HCT116 (cell line): ENCODE measurements around the gene COL20A1. TPM values are rescaled to one million over a fixed set of nuclear protein-coding genes. Genes with fewer than 3 reads are reported as not detected.

ENCODE experiments used
- ATAC-seq: fragments of 200-7000 bp; cut with Tn5 transposase; 2 replicates; pipeline ENCODE4 v1.9.1; 2020; ENCODE audit warnings: mild to moderate bottlenecking, moderate library complexity
- BruUV-seq: library from RNA; stranded (reverse); fragments of 400-500 nt; replicated peaks from 2 replicates; lab custom pipeline; 2021; lab: Mats Ljungman, UMichigan
- CTCF ChIA-PET: fragments of 300-600 bp; sonication (Branson Sonifier 250); formaldehyde crosslinking; loops from one replicate; lab custom pipeline; 2021; ENCODE audit warnings: antibody characterized with exemption; lab: Charles Lee
- POLR2A ChIA-PET: fragments of 300-600, 350-600 bp; sonication (Branson Sonifier 250); formaldehyde crosslinking; loops from one replicate; lab custom pipeline; 2021; ENCODE audit warnings: antibody characterized with exemption; lab: Charles Lee
- RAD21 ChIA-PET, 2 experiments: fragments of 300-600 bp; sonication (Branson Sonifier 250); formaldehyde crosslinking; loops; one replicate each; lab custom pipeline; 2023; ENCODE audit warnings: low total read pairs in 2 of 2; ENCODE audit not compliant: uncharacterized antibody in 2 of 2, unreplicated experiment in 2 of 2, low non-redundant PET in 1 of 2; lab: Charles Lee
- DNase-seq: peaks from one replicate; pipeline ENCODE4 v3.0.0-alpha.2; 2010; ENCODE audit warnings: low read depth, low spot score
- H2AFZ ChIP-seq: fragments of 200-600 bp; shearing (Covaris generic), sonication (generic); 2 replicates; pipeline ENCODE4 v1.6.1; 2017; ENCODE audit warnings: low read depth, mixed run types, mixed read lengths, antibody characterized with exemption, low read length; ENCODE audit not compliant: poor library complexity, severe bottlenecking
- H3K27ac ChIP-seq: 2 replicates; pipeline ENCODE4 v1.5.1; 2012; ENCODE audit warnings: low read depth, low read length
- H3K27me3 ChIP-seq: fragments of 200-600 bp; sonication (generic); 2 replicates; pipeline ENCODE4 v1.6.1; 2016; ENCODE audit warnings: mixed run types, low read length, mixed read lengths; ENCODE audit not compliant: insufficient read depth
- H3K36me3 ChIP-seq, 2 experiments: fragments of 200-500 bp in 1 of 2; fragments of 200-600 bp in 1 of 2; sonication (Bioruptor generic) in 1 of 2; sonication (generic) in 1 of 2; 2 replicates each; pipeline versions ENCODE4 v1.5.1 to v1.6.1; 2014 to 2016; ENCODE audit warnings: low read length in 2 of 2, inconsistent platforms in 1 of 2, mixed read lengths in 1 of 2, mixed run types in 1 of 2; ENCODE audit not compliant: insufficient read depth in 2 of 2, control insufficient read depth in 1 of 2
- H3K4me1 ChIP-seq, 2 experiments: fragments of 200-600 bp in 1 of 2; sonication (generic) in 1 of 2; 2 replicates each; pipeline versions ENCODE4 v1.5.1 to v1.6.1; 2012 to 2017; ENCODE audit warnings: low read length in 2 of 2, inconsistent platforms in 1 of 2, mild to moderate bottlenecking in 1 of 2, mixed read lengths in 1 of 2, mixed run types in 1 of 2, moderate library complexity in 1 of 2; ENCODE audit not compliant: insufficient read depth in 2 of 2, control insufficient read depth in 1 of 2
- H3K4me2 ChIP-seq: fragments of 200-600 bp; sonication (generic); 2 replicates; pipeline ENCODE4 v1.6.1; 2017; ENCODE audit warnings: mixed run types, low read length, mixed read lengths
- H3K4me3 ChIP-seq, 2 experiments: fragments of 200-600 bp in 1 of 2; sonication (generic) in 1 of 2; replicated peaks in 1 of 2; 2 replicates each; pipeline ENCODE4 v1.5.1; 2011 to 2016; ENCODE audit warnings: low read length in 2 of 2, control low read depth in 1 of 2, low read depth in 1 of 2, mild to moderate bottlenecking in 1 of 2, mixed read lengths in 1 of 2, mixed run types in 1 of 2
- H3K79me2 ChIP-seq: fragments of 200-600 bp; sonication (generic); 2 replicates; pipeline ENCODE4 v1.6.1; 2017; ENCODE audit warnings: mild to moderate bottlenecking, mixed run types, low read length, moderate library complexity, mixed read lengths; ENCODE audit not compliant: insufficient read depth
- H3K9ac ChIP-seq: fragments of 200-600 bp; sonication (generic); 2 replicates; pipeline ENCODE4 v1.6.1; 2016; ENCODE audit warnings: low read length, mixed read lengths
- H3K9me2 ChIP-seq: fragments of 200-600 bp; sonication (generic), shearing (Covaris generic); 2 replicates; pipeline ENCODE4 v1.6.1; 2017; ENCODE audit warnings: mixed run types, mild to moderate bottlenecking, moderate library complexity; ENCODE audit not compliant: insufficient read depth
- H3K9me3 ChIP-seq, 2 experiments: fragments of 200-500 bp in 1 of 2; fragments of 200-600 bp in 1 of 2; sonication (Bioruptor generic) in 1 of 2; sonication (generic) in 1 of 2; 2 replicates each; pipeline ENCODE4 v1.6.1; 2014 to 2017; ENCODE audit warnings: low read length in 2 of 2, mixed read lengths in 2 of 2, inconsistent platforms in 1 of 2, low read depth in 1 of 2, mild to moderate bottlenecking in 1 of 2, mixed run types in 1 of 2, moderate library complexity in 1 of 2; ENCODE audit not compliant: control insufficient read depth in 1 of 2, insufficient read depth in 1 of 2
- H4K20me1 ChIP-seq: fragments of 200-600 bp; sonication (generic), shearing (Covaris generic); 2 replicates; pipeline ENCODE4 v1.6.1; 2017; ENCODE audit warnings: mixed run types, mild to moderate bottlenecking, moderate library complexity; ENCODE audit not compliant: insufficient read depth
- CBX3 ChIP-seq: IDR thresholded peaks from 2 replicates; pipeline ENCODE4 v1.6.1; 2012; ENCODE audit warnings: low read depth
- EGR1 ChIP-seq: IDR thresholded peaks from 2 replicates; pipeline ENCODE4 v1.6.1; 2012; ENCODE audit warnings: low read depth
- ELF1 ChIP-seq: IDR thresholded peaks from 2 replicates; pipeline ENCODE4 v1.6.1; 2012; ENCODE audit warnings: low read depth, borderline replicate concordance
- FOSL1 ChIP-seq: IDR thresholded peaks from 2 replicates; pipeline ENCODE4 v1.6.1; 2012; ENCODE audit warnings: low read depth
- JUND ChIP-seq: IDR thresholded peaks from 2 replicates; pipeline ENCODE4 v1.6.1; 2012
- POLR2A ChIP-seq: IDR thresholded peaks from 2 replicates; pipeline ENCODE4 v1.7.0; 2011; ENCODE audit warnings: borderline replicate concordance; ENCODE audit not compliant: insufficient read depth, insufficient read length; ENCODE audit errors: extremely low read depth
- POLR2AphosphoS5 ChIP-seq: IDR thresholded peaks from 2 replicates; pipeline ENCODE4 v1.6.1; 2011; ENCODE audit warnings: mild to moderate bottlenecking, low read depth, low read length, moderate library complexity
- RAD21 ChIP-seq: IDR thresholded peaks from 2 replicates; pipeline ENCODE4 v1.6.1; 2012; ENCODE audit warnings: low read depth, mild to moderate bottlenecking
- SIN3A ChIP-seq: IDR thresholded peaks from 2 replicates; pipeline ENCODE4 v1.6.1; 2012; ENCODE audit warnings: low read depth
- SP1 ChIP-seq: IDR thresholded peaks from 2 replicates; pipeline ENCODE4 v1.6.1; 2012; ENCODE audit warnings: low read depth
- SRF ChIP-seq: IDR thresholded peaks from 2 replicates; pipeline ENCODE4 v1.6.1; 2012; ENCODE audit warnings: low read depth
- TCF7L2 ChIP-seq: IDR thresholded peaks from 2 replicates; pipeline ENCODE4 v1.7.0; 2011; ENCODE audit warnings: borderline replicate concordance, inconsistent platforms; ENCODE audit not compliant: insufficient read depth, insufficient read length; ENCODE audit errors: extremely low read depth
- YY1 ChIP-seq: IDR thresholded peaks from 2 replicates; pipeline ENCODE4 v1.6.1; 2011; ENCODE audit warnings: low read length, low read depth, moderate library complexity, mild to moderate bottlenecking; ENCODE audit not compliant: insufficient replicate concordance; ENCODE audit errors: extremely low read depth
- ZFX ChIP-seq: fragments of 450-650 bp; IDR thresholded peaks from 2 replicates; pipeline ENCODE4 v1.6.1; 2017
- ZNF274 ChIP-seq: fragments of 200-500 bp; sonication (Bioruptor generic); IDR thresholded peaks from 2 replicates; pipeline ENCODE4 v1.6.1; 2014; ENCODE audit warnings: mild to moderate bottlenecking, low read depth, low read length, inconsistent platforms
- intact Hi-C: fragments of 100-400 bp; cut with micrococcal nuclease; formaldehyde crosslinking; loops from 2 replicates; pipeline ENCODE4 v1.10.0; 2022
- total RNA-seq: library from RNA; stranded (reverse); gene quantifications from one replicate; pipeline ENCODE4 v1.2.1, GENCODE V29; 2021; ENCODE audit not compliant: unreplicated experiment
- TF ChIP-seq, protein P1 (sequence below), 3 experiments: fragments of 200-600 bp in 1 of 3; sonication (generic) in 1 of 3; IDR thresholded peaks in 2 of 3; conservative IDR thresholded peaks in 1 of 3; 2 replicates each; pipeline ENCODE4 v1.5.1; 2012 to 2017; ENCODE audit warnings: low read depth in 2 of 3, low read length in 2 of 3, antibody characterized with exemption in 1 of 3, borderline replicate concordance in 1 of 3, control low read depth in 1 of 3, mild to moderate bottlenecking in 1 of 3, mixed read lengths in 1 of 3, mixed run types in 1 of 3, moderate library complexity in 1 of 3; ENCODE audit not compliant: insufficient read depth in 1 of 3
- TF ChIP-seq, protein P2 (sequence below): IDR thresholded peaks from 2 replicates; pipeline ENCODE4 v1.6.1; 2012
- TF ChIP-seq, protein P3 (sequence below): IDR thresholded peaks from 2 replicates; pipeline ENCODE4 v1.6.1; 2012; ENCODE audit warnings: low read depth

The COL20A1 gene
- total RNA-seq, 1 experiment from 2014 or later = 0.34 TPM

DNA sequence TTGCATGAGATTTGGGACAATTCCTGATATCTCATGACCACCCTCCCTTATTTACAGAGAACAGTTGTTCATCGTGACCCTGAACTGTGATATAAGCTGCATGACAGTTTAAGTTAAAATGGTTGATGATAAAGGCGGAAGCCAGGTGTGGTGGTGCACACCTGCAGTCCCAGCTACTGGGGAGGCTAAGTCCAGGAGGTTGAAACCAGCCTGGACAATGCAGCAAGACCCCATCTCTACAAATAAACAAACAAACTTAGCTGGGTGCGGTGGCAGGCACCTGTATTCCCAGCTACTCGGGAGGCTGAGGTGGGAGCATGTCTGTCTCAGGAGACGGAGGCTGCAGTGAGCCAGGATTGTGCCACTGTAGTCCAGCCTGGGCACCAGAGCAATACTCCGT lies 24.1 kb downstream of the COL20A1 start (continued):
- TF ChIP-seq, protein P1, sequence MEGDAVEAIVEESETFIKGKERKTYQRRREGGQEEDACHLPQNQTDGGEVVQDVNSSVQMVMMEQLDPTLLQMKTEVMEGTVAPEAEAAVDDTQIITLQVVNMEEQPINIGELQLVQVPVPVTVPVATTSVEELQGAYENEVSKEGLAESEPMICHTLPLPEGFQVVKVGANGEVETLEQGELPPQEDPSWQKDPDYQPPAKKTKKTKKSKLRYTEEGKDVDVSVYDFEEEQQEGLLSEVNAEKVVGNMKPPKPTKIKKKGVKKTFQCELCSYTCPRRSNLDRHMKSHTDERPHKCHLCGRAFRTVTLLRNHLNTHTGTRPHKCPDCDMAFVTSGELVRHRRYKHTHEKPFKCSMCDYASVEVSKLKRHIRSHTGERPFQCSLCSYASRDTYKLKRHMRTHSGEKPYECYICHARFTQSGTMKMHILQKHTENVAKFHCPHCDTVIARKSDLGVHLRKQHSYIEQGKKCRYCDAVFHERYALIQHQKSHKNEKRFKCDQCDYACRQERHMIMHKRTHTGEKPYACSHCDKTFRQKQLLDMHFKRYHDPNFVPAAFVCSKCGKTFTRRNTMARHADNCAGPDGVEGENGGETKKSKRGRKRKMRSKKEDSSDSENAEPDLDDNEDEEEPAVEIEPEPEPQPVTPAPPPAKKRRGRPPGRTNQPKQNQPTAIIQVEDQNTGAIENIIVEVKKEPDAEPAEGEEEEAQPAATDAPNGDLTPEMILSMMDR (IDR thresholded peaks at IDR 0.05 in 2 of 3, conservative IDR thresholded peaks at IDR 0.05 in 1 of 3; ENCODE audit: borderline replicate concordance in 1 of 3, insufficient read depth in 1 of 3, low read depth in 2 of 3, low read length in 2 of 3) = no peak
- TF ChIP-seq JUND = no peak
- TF ChIP-seq, protein P2, sequence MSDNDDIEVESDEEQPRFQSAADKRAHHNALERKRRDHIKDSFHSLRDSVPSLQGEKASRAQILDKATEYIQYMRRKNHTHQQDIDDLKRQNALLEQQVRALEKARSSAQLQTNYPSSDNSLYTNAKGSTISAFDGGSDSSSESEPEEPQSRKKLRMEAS = no peak
- TF ChIP-seq ZNF274 = no peak
- TF ChIP-seq POLR2AphosphoS5 = no peak
- TF ChIP-seq SRF = no peak
- TF ChIP-seq FOSL1 = no peak

DNA sequence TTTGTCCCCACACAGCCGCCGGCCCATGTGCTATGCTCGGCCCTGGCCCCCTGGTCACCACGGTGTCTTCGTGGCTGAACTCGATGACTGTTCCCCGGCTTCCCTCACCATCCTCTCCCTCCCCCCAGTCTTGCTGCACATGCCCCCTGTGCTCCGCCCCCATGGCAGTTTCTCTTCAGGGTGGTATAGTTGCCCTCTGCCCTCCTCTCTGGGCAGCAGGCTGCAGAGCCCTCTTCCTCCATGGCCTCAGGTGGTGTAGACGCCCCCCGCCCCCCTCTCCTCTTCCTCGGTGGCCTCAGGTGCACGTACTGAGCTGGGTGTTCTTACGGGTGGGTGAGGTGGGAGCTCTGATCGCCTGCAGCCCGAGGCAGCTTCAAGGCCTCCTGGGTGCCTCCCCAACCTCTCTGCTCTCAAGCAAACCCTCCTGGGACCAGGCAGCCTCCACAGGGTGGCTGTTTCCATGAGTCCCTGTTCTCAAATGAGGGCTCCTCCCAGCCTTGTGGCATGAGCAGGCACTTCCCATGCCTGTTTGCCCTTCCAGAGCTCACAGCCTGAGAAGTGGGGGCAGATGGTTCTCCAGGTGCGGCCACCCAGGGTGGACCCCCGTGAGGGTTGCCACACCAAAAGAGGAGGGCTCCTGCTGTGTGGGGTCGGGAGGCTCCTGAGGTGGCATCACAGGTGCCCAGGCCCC lies 24.8 kb downstream of the COL20A1 start:
- H4K20me1 ChIP-seq = no peaks in the 10 kb centered on the region
- TF ChIP-seq ZNF274 = no peak
- TF ChIP-seq RAD21 = no peak
- no peak for TF ChIP-seq SP1
- no peak for TF ChIP-seq FOSL1
- no peak for TF ChIP-seq EGR1
- no peak for TF ChIP-seq SRF
- TF ChIP-seq ZFX = no peak
- no peak for TF ChIP-seq YY1
- TF ChIP-seq TCF7L2 = no peak
- TF ChIP-seq SIN3A = no peak
- no peak for TF ChIP-seq POLR2A
- TF ChIP-seq, protein P3, sequence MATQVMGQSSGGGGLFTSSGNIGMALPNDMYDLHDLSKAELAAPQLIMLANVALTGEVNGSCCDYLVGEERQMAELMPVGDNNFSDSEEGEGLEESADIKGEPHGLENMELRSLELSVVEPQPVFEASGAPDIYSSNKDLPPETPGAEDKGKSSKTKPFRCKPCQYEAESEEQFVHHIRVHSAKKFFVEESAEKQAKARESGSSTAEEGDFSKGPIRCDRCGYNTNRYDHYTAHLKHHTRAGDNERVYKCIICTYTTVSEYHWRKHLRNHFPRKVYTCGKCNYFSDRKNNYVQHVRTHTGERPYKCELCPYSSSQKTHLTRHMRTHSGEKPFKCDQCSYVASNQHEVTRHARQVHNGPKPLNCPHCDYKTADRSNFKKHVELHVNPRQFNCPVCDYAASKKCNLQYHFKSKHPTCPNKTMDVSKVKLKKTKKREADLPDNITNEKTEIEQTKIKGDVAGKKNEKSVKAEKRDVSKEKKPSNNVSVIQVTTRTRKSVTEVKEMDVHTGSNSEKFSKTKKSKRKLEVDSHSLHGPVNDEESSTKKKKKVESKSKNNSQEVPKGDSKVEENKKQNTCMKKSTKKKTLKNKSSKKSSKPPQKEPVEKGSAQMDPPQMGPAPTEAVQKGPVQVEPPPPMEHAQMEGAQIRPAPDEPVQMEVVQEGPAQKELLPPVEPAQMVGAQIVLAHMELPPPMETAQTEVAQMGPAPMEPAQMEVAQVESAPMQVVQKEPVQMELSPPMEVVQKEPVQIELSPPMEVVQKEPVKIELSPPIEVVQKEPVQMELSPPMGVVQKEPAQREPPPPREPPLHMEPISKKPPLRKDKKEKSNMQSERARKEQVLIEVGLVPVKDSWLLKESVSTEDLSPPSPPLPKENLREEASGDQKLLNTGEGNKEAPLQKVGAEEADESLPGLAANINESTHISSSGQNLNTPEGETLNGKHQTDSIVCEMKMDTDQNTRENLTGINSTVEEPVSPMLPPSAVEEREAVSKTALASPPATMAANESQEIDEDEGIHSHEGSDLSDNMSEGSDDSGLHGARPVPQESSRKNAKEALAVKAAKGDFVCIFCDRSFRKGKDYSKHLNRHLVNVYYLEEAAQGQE = no peak
- TF ChIP-seq CBX3 = no peak
- TF ChIP-seq, protein P1 (IDR thresholded peaks at IDR 0.05 in 2 of 3, conservative IDR thresholded peaks at IDR 0.05 in 1 of 3; ENCODE audit: borderline replicate concordance in 1 of 3, insufficient read depth in 1 of 3, low read depth in 2 of 3, low read length in 2 of 3) = no peak
- TF ChIP-seq JUND = no peak
- no peak for TF ChIP-seq ELF1
- BruUV-seq = no TSS peak
- no peak overlapping the region for H2AFZ ChIP-seq
- DNase-seq = no peak
- no peak for ATAC-seq
- no peaks in the 10 kb centered on the region for H3K9me2 ChIP-seq
- ChIA-PET POLR2A (no interaction called here), CTCF (no interaction called here), RAD21 (no interaction called here)
- H3K27ac ChIP-seq = no peak overlapping the region
- H3K36me3 ChIP-seq = no peaks in the 10 kb centered on the region
- intact Hi-C loops = no loop called here
- no peaks in the 10 kb centered on the region for H3K27me3 ChIP-seq
- no peak overlapping the region for H3K9ac ChIP-seq
- H3K4me2 ChIP-seq = no peak overlapping the region
- H3K9me3 ChIP-seq = no peaks in the 10 kb centered on the region
- no peak overlapping the region for H3K4me3 ChIP-seq
- H3K4me1 ChIP-seq = no peaks in the 10 kb centered on the region
- H3K79me2 ChIP-seq = no peaks in the 10 kb centered on the region
